GM12878 (cell line): ENCODE results near the gene PCSK6. TPM values are rescaled to one million over a fixed set of nuclear protein-coding genes. Genes with fewer than 3 reads are reported as not detected.

Experiments used
- CBX5 ChIP-seq: sonication (generic); IDR thresholded peaks from 2 replicates; pipeline ENCODE4 v1.6.1; 2016; ENCODE audit warnings: low read depth, moderate library complexity, mild to moderate bottlenecking, inconsistent platforms
- E4F1 ChIP-seq: fragments of 450-650 bp; IDR thresholded peaks from 2 replicates; pipeline ENCODE4 v1.6.1; 2018; ENCODE audit warnings: borderline replicate concordance, mild to moderate bottlenecking; ENCODE audit not compliant: partially characterized antibody
- ETV6 ChIP-seq, 2 experiments: fragments of 450-650 bp in 1 of 2; IDR thresholded peaks in 1 of 2; conservative IDR thresholded peaks in 1 of 2; 2 replicates each; pipeline ENCODE4 v1.6.1; 2014; ENCODE audit warnings: antibody characterized with exemption in 1 of 2, borderline replicate concordance in 1 of 2, low read depth in 1 of 2, mild to moderate bottlenecking in 1 of 2, moderate library complexity in 1 of 2
- EZH2 ChIP-seq: IDR thresholded peaks from 2 replicates; pipeline ENCODE4 v1.6.1; 2012; ENCODE audit warnings: low read depth, mild to moderate bottlenecking, control low read depth, inconsistent platforms, low read length, borderline replicate concordance; ENCODE audit not compliant: control insufficient read depth
- GABPA ChIP-seq: IDR thresholded peaks from 2 replicates; pipeline ENCODE4 v1.6.1; 2014; ENCODE audit warnings: antibody characterized with exemption, low read depth, mild to moderate bottlenecking, inconsistent platforms
- HDAC2 ChIP-seq: fragments of 200-600 bp; sonication (generic); IDR thresholded peaks from 2 replicates; pipeline ENCODE4 v1.6.1; 2017
- IKZF1 ChIP-seq: fragments of 450-650 bp; conservative IDR thresholded peaks from 2 replicates; pipeline ENCODE4 v1.6.1; 2017; ENCODE audit warnings: antibody characterized with exemption, mild to moderate bottlenecking
- IRF4 ChIP-seq: IDR thresholded peaks from 2 replicates; pipeline ENCODE4 v1.6.1; 2011; ENCODE audit warnings: low read depth, low read length
- MTA2 ChIP-seq: fragments of 450-650 bp; IDR thresholded peaks from 2 replicates; pipeline ENCODE4 v1.6.1; 2016; ENCODE audit warnings: low read depth, mild to moderate bottlenecking, moderate library complexity
- NFIC ChIP-seq: IDR thresholded peaks from 2 replicates; pipeline ENCODE4 v1.6.1; 2012; ENCODE audit warnings: low read depth, mild to moderate bottlenecking, inconsistent platforms, low read length, moderate library complexity
- NFYB ChIP-seq: IDR thresholded peaks from 2 replicates; pipeline ENCODE4 v1.6.1; 2011; ENCODE audit warnings: low read depth, mild to moderate bottlenecking, low read length, improper control_type of control experiment, moderate library complexity; ENCODE audit not compliant: insufficient read depth
- NR2C2 ChIP-seq: IDR thresholded peaks from 2 replicates; pipeline ENCODE4 v1.6.1; 2011; ENCODE audit warnings: borderline replicate concordance, low read depth; ENCODE audit not compliant: control insufficient read depth, insufficient read length
- PAX5 ChIP-seq: IDR thresholded peaks from 2 replicates; pipeline ENCODE4 v1.6.1; 2011; ENCODE audit warnings: low read depth, low read length, borderline replicate concordance
- POLR2AphosphoS5 ChIP-seq: IDR thresholded peaks from 2 replicates; pipeline ENCODE4 v1.6.1; 2011; ENCODE audit warnings: mild to moderate bottlenecking, low read length, inconsistent platforms
- RUNX3 ChIP-seq: IDR thresholded peaks from 2 replicates; pipeline ENCODE4 v1.6.1; 2012; ENCODE audit warnings: low read length, inconsistent platforms
- SMARCA5 ChIP-seq: fragments of 450-650 bp; IDR thresholded peaks from 2 replicates; pipeline ENCODE4 v1.6.1; 2017; ENCODE audit warnings: mild to moderate bottlenecking
- TARDBP ChIP-seq: IDR thresholded peaks from 2 replicates; pipeline ENCODE4 v1.6.1; 2016; ENCODE audit warnings: borderline replicate concordance
- ZZZ3 ChIP-seq: IDR thresholded peaks from 2 replicates; pipeline ENCODE4 v1.6.1; 2011; ENCODE audit warnings: low read depth; ENCODE audit not compliant: control insufficient read depth, insufficient read length
- polyA plus RNA-seq, 11 experiments: library from polyadenylated mRNA; depleted of rRNA in 4 of 11; unstranded in 6 of 11; stranded (reverse) in 5 of 11; fragments of >200 nt; fragmentation: Nextera tagmentation in 4 of 11; fragmentation: Illumina TruSeq in 1 of 11; extraction: Ambion mirVana in 4 of 11; extraction: Trizol in 1 of 11; gene quantifications; 1 replicate in 1 of 11; 2 replicates in 10 of 11; pipeline versions ENCODE4 v1.2.1 to v1.2.3, GENCODE V29; 2011 to 2016; ENCODE audit warnings: inconsistent platforms in 2 of 11, missing spikeins in 2 of 11, low read depth in 1 of 11
- total RNA-seq, 4 experiments: library from RNA; depleted of rRNA in 3 of 4; stranded (reverse); fragments of >200 nt in 3 of 4; fragmentation: Illumina TruSeq in 1 of 4; extraction: Trizol in 1 of 4; gene quantifications; 2 replicates each; pipeline versions ENCODE4 v1.2.1 to v1.2.3, GENCODE V29; 2013 to 2021
- TF ChIP-seq, protein P1 (sequence below): fragments of 450-650 bp; IDR thresholded peaks from 2 replicates; pipeline ENCODE4 v1.6.1; 2017; ENCODE audit warnings: borderline replicate concordance
- TF ChIP-seq, protein P2 (sequence below): fragments of 450-650 bp; IDR thresholded peaks from 2 replicates; pipeline ENCODE4 v1.6.1; 2017; ENCODE audit warnings: mild to moderate bottlenecking
- TF ChIP-seq, protein P3 (sequence below): fragments of 450-650 bp; IDR thresholded peaks from 2 replicates; pipeline ENCODE4 v1.6.1; 2017; ENCODE audit warnings: low read depth, mild to moderate bottlenecking, moderate library complexity

PCSK6 gene
- total and polyA plus RNA-seq, 10 of the 15 experiments (the other 5 are each of a cell fraction or from before 2014, with no cell fraction given), result 0.19 to 0.67 (median 0.25) TPM; not detected in 4

- TF ChIP-seq, protein P1, sequence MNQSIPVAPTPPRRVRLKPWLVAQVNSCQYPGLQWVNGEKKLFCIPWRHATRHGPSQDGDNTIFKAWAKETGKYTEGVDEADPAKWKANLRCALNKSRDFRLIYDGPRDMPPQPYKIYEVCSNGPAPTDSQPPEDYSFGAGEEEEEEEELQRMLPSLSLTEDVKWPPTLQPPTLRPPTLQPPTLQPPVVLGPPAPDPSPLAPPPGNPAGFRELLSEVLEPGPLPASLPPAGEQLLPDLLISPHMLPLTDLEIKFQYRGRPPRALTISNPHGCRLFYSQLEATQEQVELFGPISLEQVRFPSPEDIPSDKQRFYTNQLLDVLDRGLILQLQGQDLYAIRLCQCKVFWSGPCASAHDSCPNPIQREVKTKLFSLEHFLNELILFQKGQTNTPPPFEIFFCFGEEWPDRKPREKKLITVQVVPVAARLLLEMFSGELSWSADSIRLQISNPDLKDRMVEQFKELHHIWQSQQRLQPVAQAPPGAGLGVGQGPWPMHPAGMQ, result no peak
- TF ChIP-seq EZH2 (no peak), NR2C2 (peak; percentile 74), HDAC2 (no peak; the same call in none of the 2 replicates), TARDBP (no peak; the same call in 1 of the 2 replicates), POLR2AphosphoS5 (peak; percentile 84), GABPA (peak; percentile 77), SMARCA5 (no peak; the same call in 1 of the 2 replicates), PAX5 (0 out of 2 replicates have a peak, but pooled peaks have one; percentile 22), CBX5 (no peak), ZZZ3 (no peak), IKZF1 (peak; percentile 92), IRF4 (0 out of 2 replicates have a peak, but pooled peaks have one; percentile 2), NFYB (no peak), ETV6 (conservative IDR thresholded peaks at IDR 0.05 in 1 of 2, IDR thresholded peaks at IDR 0.05 in 1 of 2; ENCODE audit: borderline replicate concordance in 1 of 2, low read depth in 1 of 2) (no peak; a peak in 1 of 4 replicates), NFIC (no peak), MTA2 (no peak), RUNX3 (0 out of 2 replicates have a peak, but pooled peaks have one; percentile 38), E4F1 (peak; percentile 58)
- TF ChIP-seq, protein P2, sequence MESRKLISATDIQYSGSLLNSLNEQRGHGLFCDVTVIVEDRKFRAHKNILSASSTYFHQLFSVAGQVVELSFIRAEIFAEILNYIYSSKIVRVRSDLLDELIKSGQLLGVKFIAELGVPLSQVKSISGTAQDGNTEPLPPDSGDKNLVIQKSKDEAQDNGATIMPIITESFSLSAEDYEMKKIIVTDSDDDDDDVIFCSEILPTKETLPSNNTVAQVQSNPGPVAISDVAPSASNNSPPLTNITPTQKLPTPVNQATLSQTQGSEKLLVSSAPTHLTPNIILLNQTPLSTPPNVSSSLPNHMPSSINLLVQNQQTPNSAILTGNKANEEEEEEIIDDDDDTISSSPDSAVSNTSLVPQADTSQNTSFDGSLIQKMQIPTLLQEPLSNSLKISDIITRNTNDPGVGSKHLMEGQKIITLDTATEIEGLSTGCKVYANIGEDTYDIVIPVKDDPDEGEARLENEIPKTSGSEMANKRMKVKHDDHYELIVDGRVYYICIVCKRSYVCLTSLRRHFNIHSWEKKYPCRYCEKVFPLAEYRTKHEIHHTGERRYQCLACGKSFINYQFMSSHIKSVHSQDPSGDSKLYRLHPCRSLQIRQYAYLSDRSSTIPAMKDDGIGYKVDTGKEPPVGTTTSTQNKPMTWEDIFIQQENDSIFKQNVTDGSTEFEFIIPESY, result no peak
- TF ChIP-seq, protein P3, sequence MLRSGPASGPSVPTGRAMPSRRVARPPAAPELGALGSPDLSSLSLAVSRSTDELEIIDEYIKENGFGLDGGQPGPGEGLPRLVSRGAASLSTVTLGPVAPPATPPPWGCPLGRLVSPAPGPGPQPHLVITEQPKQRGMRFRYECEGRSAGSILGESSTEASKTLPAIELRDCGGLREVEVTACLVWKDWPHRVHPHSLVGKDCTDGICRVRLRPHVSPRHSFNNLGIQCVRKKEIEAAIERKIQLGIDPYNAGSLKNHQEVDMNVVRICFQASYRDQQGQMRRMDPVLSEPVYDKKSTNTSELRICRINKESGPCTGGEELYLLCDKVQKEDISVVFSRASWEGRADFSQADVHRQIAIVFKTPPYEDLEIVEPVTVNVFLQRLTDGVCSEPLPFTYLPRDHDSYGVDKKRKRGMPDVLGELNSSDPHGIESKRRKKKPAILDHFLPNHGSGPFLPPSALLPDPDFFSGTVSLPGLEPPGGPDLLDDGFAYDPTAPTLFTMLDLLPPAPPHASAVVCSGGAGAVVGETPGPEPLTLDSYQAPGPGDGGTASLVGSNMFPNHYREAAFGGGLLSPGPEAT, result peak; percentile 93
Observed at GRCh38 chr15:101294731-101295606, 194.5 kb downstream of the PCSK6 start, which contains the start of gene SNRPA1 (continued).
